ENCODE measurements around the gene DCC.
"Not testable (repeated sequence)": the region's sequence is repeated elsewhere in the genome, so short reads cannot be mapped to it uniquely, and the experiment has no call there.

The DCC gene

DNA sequence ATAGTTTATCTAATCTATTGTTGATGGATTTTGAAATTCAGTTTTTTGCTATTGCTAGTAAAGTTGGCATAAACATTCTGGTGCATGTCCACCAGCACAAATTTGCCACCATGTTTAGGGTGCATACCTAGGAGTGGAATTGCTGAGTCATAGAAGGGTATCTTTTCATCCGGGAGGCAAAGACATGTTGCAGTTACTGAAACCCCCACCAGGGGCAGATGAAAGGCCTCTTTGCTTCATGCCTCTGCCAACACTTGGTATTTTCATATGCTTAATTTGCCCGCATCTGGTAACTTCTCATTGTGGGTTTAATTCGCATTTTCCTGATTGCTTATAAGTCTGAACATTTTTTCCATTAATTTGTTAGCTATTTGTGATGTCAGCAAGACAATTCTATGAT, 8.2 kb downstream of the DCC start:
- DNase-seq: no peak

DNA sequence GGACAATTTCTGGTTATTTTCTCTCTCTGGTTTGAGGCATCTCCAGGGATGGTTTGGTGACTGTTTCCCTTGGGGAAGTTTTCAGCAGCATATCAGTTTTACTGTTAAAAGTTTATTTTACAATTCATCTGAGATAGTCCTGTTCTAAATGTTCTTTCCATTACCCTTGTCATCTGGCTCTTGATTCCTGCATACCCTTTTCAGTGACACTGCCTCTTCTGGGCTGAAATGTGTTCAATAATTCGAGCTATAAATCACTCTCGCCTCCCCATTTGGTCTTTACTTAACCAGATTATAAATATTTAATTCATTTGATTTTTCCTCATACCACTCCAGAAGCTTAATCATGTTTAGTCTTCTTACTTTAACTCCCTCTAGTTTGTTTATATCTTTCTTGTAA, 9.5 kb downstream of the DCC start:
- DNase-seq: no peak

DNA sequence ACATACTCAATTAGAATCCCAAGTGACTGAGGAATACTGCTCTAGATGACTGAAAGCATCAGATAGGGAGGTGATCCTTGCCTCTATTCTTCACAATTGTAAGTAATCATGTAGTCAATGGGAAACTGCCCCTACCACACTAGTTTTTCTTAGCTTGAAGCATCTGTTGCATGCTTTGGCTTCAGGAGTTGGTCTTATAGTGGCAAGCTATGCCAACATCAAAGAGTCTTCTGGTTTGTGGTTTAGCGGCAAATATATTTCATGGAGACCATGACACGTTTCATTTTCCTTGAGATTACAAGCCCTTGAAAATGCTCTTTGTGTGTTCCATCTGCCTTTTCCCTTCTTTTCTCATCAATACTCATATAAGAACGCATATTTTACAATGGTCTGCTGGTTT, 12.9 kb downstream of the DCC start:
- DNase-seq: no peak

DNA sequence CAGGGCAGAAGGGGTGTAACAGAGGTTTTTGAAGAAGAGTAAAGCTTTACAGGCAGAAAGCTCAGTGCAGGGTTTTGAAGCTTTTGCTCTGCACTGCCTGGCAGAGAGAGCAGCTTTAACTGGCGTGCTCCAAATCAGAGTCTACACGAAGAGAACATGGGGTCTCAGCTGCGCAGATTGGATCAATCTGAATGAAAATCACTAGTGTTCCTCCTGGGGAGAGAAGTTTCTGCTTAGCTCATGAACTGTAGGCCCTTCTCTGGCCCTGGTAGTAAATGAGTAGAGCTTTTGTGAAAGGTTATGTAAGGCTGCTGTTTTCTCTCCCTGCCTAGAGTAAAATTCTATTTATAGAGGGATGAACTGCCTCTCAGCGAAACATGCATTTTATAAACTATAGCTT, 13.6 kb downstream of the DCC start:
- no peak for DNase-seq

DNA sequence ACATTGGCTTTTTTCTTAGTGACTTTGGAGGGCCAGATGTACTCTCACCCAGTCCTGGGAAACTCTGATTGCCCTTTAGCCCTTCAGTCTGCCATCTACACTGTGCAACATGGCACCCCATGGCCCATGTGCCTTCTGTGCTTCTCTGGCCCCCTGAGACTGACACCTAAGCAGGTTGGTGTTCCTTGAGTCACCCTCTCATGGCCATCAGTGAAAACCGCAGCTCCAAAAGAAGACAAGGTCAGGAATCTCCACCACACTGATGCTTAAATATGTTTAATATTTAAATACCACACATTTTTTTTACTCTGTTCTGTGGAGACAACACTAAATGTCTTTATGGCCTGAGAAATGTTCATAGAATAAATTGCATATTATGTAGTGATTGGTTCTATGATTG, 23.9 kb downstream of the DCC start:
- DNase-seq: no peak

DNA sequence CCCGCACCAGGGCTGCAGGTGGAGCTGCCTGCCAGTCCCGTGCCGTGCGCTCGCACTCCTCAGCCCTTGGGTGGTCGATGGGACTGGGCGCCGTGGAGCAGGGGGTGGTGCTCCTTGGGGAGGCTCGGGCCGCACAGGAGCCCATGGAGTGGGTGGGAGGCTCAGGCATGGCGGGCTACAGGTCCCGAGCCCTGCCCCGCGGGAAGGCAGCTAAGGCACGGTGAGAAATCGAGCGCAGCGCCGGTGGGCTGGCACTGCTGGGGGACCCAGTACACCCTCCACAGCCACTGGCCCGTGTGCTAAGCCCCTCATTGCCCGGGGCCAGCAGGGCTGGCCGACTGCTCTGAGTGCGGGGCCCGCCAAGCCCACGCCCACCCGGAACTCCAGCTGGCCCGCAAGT, 26.9 kb downstream of the DCC start:
- not testable (repeated sequence) for DNase-seq

DNA sequence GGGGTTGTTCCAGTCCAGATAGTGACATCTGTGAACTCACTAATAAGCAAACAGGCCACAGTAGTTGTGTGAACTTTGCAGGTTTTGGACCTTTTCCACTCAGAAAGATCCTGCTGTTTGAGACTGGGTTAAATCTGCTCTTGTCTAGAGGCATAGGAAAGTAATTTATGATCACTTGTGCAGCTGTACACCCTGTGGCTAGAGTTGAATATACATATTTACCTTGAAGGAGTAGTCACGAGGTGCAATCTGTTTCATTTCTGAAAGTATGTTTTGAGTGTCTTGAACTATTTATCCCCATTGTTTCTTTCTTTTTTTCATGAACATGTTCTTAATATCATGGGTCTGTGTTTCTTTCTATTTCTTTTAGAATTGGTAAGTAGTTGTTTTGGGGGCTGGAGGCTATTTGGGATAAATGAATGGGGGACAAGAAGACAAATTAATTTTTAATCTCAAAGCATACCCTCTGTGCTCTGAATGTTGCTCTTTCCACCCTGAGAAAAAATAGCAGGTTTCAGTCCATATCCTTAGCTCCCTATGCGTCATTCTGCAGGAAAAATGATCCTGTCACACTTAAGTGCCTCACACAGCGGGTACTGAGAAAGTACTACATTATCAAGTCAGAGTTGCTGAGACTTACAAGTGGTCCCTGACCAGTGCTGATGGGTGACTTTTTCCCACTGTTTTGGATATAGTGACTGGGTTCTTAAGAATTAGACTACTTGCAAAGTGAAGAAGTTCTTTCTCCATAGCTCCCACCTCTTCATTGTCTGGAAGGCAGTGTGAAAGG, 28.2 kb downstream of the DCC start:
- DNase-seq: no peak

DNA sequence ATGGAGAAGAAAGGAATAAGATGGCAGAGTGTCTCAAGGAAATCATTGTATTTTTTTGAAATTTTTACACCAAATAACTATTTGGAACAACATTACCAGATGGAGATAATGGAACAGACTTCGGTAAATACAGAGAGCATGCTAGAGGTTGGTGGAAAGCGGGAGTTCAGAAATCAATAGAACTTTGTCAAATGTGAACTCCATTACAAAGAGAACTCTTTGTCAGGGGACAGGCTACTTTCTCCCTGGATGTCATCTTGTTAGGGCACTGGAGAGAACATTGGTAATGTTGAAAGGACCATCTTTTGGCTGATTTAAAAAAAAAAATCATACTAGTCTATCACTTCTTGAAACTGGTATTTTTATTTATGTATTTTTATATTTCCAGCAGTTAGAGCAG, 30.8 kb downstream of the DCC start:
- DNase-seq: no peak

DNA sequence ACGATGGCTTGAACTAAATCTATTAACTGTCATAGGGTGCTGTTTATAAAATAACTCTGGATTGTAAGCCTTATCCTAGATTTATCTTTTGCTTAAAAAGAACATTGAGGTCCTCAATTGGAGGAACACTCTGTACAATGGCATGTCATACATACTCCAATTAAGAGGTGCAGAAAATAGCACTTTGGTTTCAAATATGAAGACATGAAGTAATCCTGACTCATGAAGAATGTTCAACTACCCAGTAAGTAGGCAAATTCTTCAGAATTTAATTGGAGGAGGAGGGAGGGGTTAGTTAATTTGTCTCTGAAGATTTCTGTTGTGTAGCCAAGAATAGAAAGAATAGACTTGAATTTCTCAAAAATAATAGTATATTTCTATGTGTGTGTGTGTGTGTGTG, 36.1 kb downstream of the DCC start:
- no peak for DNase-seq

DNA sequence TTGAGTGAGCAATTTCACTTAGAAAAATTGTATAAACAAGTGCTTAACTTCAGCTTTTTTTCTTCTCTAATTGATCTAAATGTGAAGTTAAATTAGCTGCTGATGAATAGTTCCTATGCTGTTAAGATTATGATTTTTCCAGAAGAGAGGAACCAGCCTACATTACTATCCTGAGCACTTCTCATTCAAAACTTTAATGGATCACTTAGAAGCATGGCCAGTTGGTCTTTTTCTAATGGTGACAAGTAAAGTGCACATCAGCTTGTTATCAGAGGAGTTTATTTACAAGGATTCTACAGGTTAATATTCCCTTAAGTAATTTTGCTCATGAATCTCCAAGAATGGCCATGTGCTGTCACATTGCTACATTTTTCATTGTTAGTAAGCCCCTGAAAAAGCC, 37.1 kb downstream of the DCC start:
- no peak for DNase-seq

DNA sequence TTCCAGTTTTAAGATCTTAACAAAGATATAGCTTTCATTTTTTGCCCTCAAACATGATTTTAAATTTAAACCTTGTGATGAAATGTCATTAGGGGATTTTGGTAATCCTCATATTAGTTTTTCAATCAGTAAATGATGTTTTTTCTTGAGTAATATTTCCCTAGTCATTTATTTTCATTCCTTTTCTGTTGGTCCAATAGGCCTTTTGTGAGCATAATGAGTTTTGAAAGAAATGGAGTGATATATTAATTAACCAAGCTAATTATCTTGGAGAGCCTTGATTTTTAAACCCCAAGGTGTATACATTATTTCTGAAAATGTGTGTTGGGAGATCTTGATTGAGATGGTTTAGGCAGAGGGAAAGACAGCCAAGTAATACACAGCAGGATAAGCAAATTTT, 46.3 kb downstream of the DCC start:
- DNase-seq: no peak

DNA sequence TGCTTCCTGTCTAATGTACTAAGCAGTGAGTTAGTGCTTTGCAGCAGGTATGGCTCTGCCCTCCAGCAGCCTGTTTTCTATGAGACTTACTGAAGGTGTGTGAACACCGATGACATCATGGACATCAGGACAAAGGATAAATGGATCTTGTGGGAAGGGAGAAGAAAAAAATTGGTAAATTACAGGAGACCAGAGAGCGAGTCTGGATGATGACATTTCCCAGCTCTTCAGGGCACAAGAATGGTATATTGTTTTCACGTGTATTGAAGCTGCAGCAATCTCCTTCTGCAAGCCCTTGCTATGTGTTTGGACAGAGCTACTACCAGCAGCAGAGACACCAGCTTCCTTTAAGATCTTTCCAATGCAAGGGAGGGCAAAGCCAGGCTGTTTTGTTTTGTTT, 47.2 kb downstream of the DCC start:
- no peak for DNase-seq

DNA sequence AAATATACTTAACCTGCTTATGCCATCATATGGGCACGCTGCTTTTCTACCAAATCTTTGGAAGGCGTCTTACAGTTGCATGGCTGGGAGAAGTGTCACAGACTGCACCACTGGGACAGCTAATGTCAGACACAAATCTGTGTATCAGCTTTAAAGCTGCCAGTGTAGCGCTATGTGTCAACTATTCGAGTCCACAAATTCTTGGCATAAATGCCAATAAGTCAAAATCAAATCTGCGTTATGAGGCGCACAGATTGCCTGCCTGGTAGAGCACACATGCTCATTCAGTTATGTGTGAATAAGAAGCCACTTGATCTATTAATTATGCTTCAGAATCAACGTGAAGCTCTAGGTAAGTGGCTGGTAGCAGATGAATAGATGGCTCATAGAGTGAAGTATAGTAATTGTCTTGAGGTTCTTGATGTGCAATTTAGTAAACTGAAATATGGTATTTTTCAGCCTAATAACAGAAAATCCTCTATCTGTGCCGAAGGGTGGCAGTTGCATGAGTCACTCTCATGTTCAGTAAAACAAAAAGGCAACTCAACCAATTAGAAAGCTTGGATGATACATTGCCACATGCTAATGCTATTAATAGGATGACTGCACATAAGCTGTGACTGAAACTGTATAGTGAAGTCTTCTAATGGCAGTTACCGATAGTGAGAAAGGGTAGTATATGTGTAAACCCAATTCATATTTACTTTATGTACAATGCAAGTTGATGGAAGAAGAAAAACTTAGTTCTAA, 52.0 kb downstream of the DCC start:
- no peak for DNase-seq

DNA sequence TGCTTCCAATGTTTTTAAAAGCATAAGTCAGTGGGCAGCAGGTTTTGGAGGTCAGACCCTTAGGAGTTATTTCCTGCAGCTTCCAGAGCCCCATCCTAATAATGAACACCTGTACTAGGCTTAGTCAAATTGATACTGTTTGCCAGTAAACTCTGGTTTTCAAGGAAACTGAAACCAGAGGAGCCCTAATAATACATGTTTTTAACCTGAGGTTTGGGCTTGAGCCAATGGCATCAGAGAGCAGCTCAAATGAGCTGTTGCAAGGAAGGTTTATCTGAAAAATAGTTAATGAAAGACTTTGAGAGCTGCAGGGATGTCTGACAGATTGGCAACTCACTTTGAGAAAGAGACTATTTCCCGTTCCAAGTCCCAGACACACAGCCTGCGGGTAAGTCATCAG, 54.6 kb downstream of the DCC start:
- no peak for DNase-seq

DNA sequence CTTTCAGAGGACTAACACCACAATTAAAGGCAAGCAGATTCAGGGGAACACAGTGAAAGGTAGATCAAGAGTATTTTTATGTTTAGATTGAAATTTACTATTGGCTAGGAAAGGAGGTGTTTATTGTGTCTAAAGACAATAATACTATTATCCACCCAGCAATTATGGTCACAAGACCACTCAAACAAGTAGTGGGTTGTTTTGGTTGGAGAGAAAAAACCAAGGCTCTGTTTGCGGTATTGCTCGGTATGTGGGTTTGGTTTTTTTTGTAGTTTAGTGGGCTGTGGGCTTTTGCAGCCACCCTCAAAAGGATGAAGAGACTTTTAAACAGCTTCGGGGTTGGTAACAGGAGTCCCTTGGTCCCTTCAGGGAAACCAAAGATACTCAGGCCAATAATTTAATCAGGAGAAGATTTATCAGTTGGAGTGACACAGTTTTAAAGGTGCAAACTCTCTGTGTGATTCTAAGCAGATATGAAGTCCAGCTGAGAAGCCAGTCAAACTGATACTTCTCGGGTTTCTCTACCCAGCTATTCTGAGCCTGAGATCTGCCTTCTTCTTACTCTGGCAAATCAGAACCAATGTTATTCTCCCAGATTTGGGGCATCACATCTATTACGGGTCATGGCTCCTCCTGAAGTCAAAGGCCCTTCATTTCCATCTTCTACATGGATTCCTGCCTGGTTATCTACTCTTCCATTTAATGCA, 55.3 kb downstream of the DCC start:
- DNase-seq: no peak

DNA sequence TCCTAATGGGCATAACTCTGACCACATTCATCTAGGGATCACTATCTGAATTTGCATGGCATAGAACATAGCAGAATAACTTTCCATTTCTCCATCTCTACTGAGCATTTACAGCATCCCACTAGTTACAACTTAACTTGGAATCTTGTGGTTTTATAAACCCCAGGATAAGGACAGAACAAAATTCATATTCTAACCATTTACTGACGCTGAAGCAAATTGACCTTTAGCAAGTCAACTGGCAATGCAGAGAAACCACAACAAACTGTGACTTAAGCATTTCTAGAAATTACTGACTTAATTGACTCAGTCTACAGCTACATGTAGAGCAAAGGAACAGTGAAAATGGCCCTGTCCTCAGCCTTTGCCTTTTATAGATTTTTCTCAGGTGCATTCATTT, 61.2 kb downstream of the DCC start:
- DNase-seq: no peak

DNA sequence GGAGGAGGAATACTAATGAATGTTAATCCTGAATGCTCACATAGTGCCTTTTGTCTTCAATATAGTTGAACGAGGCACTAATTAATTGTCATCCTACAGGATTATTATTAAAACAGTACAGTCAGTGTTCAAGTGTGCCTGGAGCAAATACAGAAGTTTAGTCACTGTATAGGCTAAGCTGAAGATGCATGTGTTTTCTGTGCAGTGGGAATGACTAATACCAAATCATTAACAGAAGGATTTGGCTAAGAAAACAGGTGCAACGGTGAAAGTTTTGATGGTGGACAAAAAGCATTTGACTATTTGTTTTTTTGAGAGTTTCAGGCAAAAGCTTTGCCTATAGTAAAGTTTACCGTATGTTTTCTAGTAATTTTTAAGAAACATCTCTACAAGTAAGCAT, 62.8 kb downstream of the DCC start:
- no peak for DNase-seq

DNA sequence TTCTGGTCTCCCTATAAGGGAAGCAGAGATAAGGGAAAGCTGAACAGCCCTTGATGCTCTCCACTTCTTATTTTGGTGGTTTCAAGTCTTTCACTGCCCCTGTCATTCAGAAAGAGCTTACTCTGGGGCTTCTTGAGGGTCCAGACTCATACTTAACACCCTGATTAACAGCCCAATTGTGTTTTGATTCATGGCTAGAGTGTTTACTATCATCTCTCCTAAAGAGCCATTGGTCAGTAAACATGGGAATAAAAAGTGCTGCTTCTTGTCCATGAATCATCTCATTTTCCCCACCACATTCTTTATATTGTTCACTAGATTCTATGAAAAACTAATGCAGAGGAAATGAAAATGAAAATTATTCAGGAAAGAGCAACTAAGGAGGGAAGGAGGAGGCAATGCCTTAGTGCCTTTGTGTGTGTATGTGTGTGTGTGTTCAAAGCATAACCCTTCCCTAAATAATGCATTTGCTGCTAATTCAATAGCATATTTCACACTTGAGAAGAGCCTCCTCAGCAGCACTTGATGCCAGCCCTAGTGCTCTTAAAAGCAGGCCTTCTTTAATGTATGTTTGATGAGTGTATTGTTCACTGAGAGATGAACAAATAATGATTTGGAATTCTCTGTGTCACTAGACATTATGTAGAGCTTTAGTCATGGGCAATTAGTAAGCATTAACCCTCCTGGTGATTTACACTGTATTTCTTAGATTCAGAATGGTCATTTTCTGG, 63.5 kb downstream of the DCC start:
- no peak for DNase-seq

DNA sequence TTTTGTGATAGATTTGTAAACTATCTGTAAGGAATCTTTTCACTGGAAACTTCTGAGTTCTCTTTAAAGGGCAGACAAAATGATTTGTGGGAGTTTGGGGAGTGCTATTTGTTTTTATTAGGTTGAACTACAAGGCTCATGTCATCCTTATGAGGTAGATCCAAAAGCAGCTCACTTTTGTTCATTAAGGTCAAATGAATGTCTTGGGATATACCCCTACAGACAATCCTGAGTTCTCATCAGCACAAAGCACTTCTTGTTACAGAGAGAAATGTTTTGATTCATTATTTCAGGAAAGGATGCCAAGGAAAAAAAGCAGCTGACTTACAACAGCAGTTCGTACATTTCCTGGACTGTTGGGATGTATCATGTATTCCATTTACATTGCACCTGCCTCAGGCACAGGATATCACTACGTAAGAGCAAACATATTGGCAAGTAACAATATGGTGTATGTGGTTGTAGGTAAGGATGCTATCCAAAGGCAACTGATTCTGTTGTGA, 68.9 kb downstream of the DCC start:
- no peak for DNase-seq

DNA sequence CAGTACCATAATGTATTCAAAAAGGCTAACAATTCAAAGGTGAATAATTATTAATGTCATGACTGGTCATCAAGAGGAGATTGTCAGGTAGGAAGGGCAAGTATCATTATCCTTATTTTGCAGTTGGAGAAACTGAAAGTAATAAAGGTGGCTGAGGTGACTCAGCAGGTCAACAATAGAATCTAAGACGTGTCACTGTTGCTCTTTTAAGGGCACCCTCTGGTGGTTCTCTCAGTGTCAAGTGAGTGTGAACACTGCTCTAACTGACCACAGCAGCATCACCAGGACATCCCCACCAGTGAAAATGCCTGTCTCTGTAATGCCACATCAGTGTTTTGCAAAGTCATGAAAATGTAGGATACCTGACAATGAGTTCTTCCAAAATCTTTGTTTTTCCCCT, 69.7 kb downstream of the DCC start:
- DNase-seq: no peak

DNA sequence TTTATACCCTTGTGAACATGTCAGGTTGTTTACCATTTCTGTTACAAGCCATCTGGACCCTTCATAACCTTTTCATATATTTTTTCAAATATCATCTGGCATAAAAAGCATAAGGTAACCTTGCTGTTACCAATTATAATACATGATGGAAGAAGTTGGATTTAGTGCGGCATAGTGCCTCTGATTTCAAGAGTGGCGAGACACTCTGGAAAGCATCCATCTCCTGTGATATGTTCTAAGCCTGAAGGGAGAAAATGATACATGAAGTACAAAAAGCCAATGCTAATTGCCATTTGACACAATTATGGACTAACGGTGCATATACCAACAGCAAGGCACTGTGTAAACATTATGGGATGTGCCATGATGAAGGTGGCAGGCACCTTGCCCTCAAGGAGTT, 75.1 kb downstream of the DCC start:
- no peak for DNase-seq

DNA sequence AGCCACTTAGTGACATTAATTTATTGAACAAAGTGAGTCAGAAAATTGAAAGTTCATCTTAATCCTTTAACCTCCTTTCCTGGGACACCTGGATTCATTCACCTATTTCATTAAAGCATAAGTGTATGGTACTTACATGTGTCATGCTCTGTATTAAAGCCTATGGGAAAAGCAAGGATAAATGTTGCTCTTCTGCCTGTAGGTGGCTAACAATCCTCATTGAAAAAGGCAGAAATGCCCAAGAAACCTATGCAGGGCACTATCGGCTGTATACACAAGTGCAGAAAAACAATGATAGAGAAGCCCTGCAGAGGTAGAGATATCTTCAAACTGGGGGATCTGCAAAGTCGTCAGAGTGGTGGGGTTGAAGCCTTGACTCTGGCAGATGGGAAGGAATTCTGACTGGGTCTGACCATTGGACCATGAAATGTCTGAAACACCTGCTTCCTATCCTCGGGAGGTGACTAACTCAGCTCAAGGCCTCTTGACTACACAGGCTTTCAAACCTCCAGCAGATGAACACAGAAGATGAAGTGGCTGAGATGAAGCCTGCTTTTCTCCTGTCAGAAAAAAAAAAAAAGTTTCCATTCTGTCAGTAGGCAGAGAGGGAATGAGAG, 83.1 kb downstream of the DCC start:
- DNase-seq: no peak

DNA sequence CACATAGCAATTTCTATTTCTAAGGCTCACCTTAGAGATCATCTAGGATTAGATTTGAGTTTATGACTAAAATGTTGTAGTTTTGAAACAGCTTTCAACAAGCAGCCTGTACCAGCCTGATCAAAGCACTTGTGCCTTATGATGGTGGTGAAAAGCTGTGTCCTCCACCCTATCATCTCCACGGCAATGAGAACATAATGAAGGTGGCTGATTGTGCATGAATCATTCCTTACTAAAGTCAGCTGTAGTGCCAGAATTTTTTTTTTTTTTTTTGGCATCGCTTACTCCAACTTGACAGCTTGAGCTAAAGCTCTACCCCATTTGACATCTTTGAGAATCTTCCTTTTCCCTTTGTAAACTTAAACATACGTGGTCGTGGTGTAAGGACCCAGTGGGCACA, 86.0 kb downstream of the DCC start:
- no peak for DNase-seq

Data from AML-193 (cell line).